Measurements from ENCODE around the gene KLHL15.

DNA sequence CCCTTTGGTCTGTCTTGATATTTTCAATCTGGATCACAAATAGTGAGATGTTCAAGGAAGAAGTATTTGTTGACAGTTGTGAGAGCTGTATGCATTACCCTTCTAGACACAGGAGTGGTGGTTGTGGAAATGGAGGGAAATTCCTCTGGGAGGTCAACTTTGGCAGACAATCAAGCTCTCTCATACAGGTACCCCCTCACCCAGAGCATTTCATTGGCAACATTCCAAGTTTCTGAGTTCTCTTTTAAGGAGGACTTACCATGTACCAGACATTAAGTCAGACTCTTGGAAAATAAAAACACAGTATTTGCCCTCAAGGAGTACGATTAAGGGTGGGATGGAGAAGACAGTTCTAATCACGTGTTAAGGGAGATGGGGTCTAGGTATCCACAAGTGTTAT, 45.3 kb downstream of the KLHL15 start:
- TF ChIP-seq POLR2AphosphoS5 (IDR thresholded peaks at IDR 0.05; ENCODE audit: low read depth, low read length) = no peak
- TF ChIP-seq, protein P1, sequence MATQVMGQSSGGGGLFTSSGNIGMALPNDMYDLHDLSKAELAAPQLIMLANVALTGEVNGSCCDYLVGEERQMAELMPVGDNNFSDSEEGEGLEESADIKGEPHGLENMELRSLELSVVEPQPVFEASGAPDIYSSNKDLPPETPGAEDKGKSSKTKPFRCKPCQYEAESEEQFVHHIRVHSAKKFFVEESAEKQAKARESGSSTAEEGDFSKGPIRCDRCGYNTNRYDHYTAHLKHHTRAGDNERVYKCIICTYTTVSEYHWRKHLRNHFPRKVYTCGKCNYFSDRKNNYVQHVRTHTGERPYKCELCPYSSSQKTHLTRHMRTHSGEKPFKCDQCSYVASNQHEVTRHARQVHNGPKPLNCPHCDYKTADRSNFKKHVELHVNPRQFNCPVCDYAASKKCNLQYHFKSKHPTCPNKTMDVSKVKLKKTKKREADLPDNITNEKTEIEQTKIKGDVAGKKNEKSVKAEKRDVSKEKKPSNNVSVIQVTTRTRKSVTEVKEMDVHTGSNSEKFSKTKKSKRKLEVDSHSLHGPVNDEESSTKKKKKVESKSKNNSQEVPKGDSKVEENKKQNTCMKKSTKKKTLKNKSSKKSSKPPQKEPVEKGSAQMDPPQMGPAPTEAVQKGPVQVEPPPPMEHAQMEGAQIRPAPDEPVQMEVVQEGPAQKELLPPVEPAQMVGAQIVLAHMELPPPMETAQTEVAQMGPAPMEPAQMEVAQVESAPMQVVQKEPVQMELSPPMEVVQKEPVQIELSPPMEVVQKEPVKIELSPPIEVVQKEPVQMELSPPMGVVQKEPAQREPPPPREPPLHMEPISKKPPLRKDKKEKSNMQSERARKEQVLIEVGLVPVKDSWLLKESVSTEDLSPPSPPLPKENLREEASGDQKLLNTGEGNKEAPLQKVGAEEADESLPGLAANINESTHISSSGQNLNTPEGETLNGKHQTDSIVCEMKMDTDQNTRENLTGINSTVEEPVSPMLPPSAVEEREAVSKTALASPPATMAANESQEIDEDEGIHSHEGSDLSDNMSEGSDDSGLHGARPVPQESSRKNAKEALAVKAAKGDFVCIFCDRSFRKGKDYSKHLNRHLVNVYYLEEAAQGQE (IDR thresholded peaks at IDR 0.05; ENCODE audit: insufficient read depth in 1 of 2, low read depth in 2 of 2, low read length in 2 of 2) = no peak

Measured in PFSK-1 (cell line).